NT2/D1 (cell line): ENCODE data around the gene C14orf93.

Source experiments
- SUZ12 ChIP-seq: IDR thresholded peaks from 2 replicates; pipeline ENCODE4 v1.6.1; 2011; ENCODE audit not compliant: insufficient read length, insufficient read depth; ENCODE audit errors: extremely low read depth
- YY1 ChIP-seq: IDR thresholded peaks from 2 replicates; pipeline ENCODE4 v1.6.1; 2011; ENCODE audit not compliant: insufficient read length, insufficient read depth
- ZNF274 ChIP-seq: IDR thresholded peaks from 2 replicates; pipeline ENCODE4 v1.6.1; 2011; ENCODE audit warnings: mild to moderate bottlenecking, low read depth, low read length

GRCh38 chr14:22966783-22967269 lies 43.1 kb downstream of the C14orf93 start:
- TF ChIP-seq SUZ12 (no peak), YY1 (no peak), ZNF274 (no peak)
